OCI-LY3 (cell line): ENCODE measurements around the gene POLR1C.
"Not testable (repeated sequence)": the region's sequence is repeated elsewhere in the genome, so short reads cannot be mapped to it uniquely, and the experiment has no call there.

ENCODE experiments used
- H2AFZ ChIP-seq: fragments of 200-600, 300-600 bp; shearing (Covaris generic); 2 replicates; pipeline ENCODE4 v1.6.0; 2014; ENCODE audit warnings: antibody characterized with exemption, low read depth, low read length
- H3K27ac ChIP-seq: fragments of 200-600, 300-600 bp; sonication (generic); 2 replicates; pipeline ENCODE4 v1.5.1; 2014; ENCODE audit warnings: mild to moderate bottlenecking, low read length, moderate library complexity, mixed read lengths
- H3K27me3 ChIP-seq: fragments of 200-600, 300-600 bp; sonication (generic); 2 replicates; pipeline ENCODE4 v1.6.1; 2014; ENCODE audit warnings: low read depth, low read length, mixed read lengths
- H3K36me3 ChIP-seq: fragments of 200-600, 300-600 bp; sonication (generic); replicated peaks from 2 replicates; pipeline ENCODE3; 2014; ENCODE audit warnings: low read depth, low read length, mixed read lengths
- H3K4me1 ChIP-seq: fragments of 300-600, 200-600 bp; sonication (generic); 2 replicates; pipeline ENCODE4 v1.6.1; 2014; ENCODE audit warnings: low read length, mixed read lengths
- H3K4me2 ChIP-seq: fragments of 200-600, 300-600 bp; sonication (generic); 2 replicates; pipeline ENCODE4 v1.6.1; 2014; ENCODE audit warnings: low read length, mixed read lengths
- H3K4me3 ChIP-seq: fragments of 300-600, 200-600 bp; sonication (generic); 2 replicates; pipeline ENCODE4 v1.5.1; 2014; ENCODE audit warnings: antibody characterized with exemption, mild to moderate bottlenecking, low read length, moderate library complexity
- H3K79me2 ChIP-seq: fragments of 300-600, 200-600 bp; shearing (Covaris generic); 2 replicates; pipeline ENCODE4 v1.6.1; 2014; ENCODE audit warnings: mild to moderate bottlenecking, low read length, mixed read lengths
- H3K9ac ChIP-seq: fragments of 300-600, 200-600 bp; shearing (Covaris generic); 2 replicates; pipeline ENCODE4 v1.6.0; 2014; ENCODE audit warnings: mild to moderate bottlenecking, low read length, moderate library complexity
- H3K9me3 ChIP-seq: fragments of 200-600, 300-600 bp; shearing (Covaris generic); 2 replicates; pipeline ENCODE4 v1.6.1; 2014; ENCODE audit warnings: low read length, mixed read lengths; ENCODE audit not compliant: insufficient read depth
- H4K20me1 ChIP-seq: fragments of 200-600, 300-600 bp; sonication (generic); 2 replicates; pipeline ENCODE4 v1.6.1; 2016; ENCODE audit warnings: low read length, mixed read lengths; ENCODE audit not compliant: insufficient read depth
- CTCF ChIP-seq: fragments of 200-600, 300-600 bp; sonication (generic); IDR thresholded peaks from 2 replicates; pipeline ENCODE4 v1.5.1; 2014; ENCODE audit warnings: antibody characterized with exemption, low read length, low read depth
- EZH2phosphoT487 ChIP-seq: fragments of 200-600 bp; shearing (Covaris generic); IDR thresholded peaks from 2 replicates; pipeline ENCODE4 v1.6.1; 2018; ENCODE audit warnings: antibody characterized with exemption, mixed run types, low read depth

The POLR1C gene

GRCh38 chr6:43497129-43497396 lies 19.8 kb upstream of the POLR1C start:
- Histone ChIP-seq H2AFZ (no peak overlapping the region), H3K4me2 (no peak overlapping the region), H3K79me2 (peaks cover 10% of the 10 kb centered on the region; the same call in 1 of the 2 replicates), H3K36me3 (peaks cover 28% of the 10 kb centered on the region), H3K9me3 (no peaks in the 10 kb centered on the region), H3K4me1 (no peaks in the 10 kb centered on the region), H3K27ac (no peak overlapping the region), H3K4me3 (no peak overlapping the region), H3K9ac (no peak overlapping the region), H4K20me1 (peaks cover 26% of the 10 kb centered on the region), H3K27me3 (no peaks in the 10 kb centered on the region)
- TF ChIP-seq CTCF (no peak), EZH2phosphoT487 (no peak)

DNA sequence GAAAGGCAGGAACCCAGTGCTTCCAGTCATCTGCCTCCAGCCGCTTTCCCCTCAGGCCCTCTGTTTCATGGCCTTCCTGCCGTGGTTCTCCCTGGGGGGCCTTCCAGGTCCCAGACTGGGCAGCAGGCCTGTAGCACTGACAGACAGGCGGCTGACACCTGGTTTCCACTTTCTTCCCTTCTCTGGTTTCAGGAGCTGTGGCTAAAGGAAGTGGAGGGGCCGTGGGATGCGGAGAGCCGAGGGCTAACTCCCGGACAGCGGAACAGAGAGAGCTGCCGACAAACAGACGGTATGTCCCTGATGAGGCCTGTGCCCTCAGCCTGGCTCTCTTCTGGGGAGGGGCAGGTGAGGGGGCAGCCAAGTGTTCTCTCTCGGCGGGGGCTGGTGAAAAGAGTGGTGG lies 19.2 kb upstream of the POLR1C start:
- Histone ChIP-seq H3K4me1 (no peaks in the 10 kb centered on the region), H3K9me3 (no peaks in the 10 kb centered on the region), H3K4me3 (no peak overlapping the region), H3K36me3 (peaks cover 34% of the 10 kb centered on the region), H3K9ac (no peak overlapping the region), H3K79me2 (peaks cover 4% of the 10 kb centered on the region; the same call in 1 of the 2 replicates), H3K27me3 (no peaks in the 10 kb centered on the region), H2AFZ (no peak overlapping the region), H4K20me1 (peaks cover 20% of the 10 kb centered on the region), H3K27ac (no peak overlapping the region), H3K4me2 (no peak overlapping the region)
- no peak for TF ChIP-seq CTCF
- no peak for TF ChIP-seq EZH2phosphoT487

DNA sequence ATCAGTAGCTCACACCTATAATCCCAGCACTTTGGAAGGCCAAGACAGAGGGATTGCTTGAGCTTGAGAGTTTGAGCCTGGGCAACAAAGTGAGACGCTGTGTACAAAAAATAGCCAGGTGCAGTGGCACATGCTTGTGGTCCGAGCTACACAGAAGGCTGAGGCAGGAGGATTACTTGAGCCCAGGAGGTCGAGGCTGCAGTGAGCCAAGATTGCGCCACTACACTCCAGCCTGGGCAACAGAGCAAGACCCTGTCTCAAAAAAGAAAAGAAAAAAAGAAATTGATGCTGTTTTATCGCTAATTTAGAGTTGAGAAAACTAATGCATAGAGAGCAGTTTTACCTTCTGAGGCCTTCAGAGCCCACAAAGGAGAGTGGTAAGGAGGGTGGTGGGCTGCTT lies 18.6 kb upstream of the POLR1C start:
- not testable (repeated sequence) for H3K9me3 ChIP-seq, H3K4me1 ChIP-seq, H3K27me3 ChIP-seq, H2AFZ ChIP-seq, H3K4me2 ChIP-seq, H3K4me3 ChIP-seq, H3K9ac ChIP-seq, H3K79me2 ChIP-seq, H3K27ac ChIP-seq
- Histone ChIP-seq H4K20me1 (peaks cover 14% of the 10 kb centered on the region), H3K36me3 (peaks cover 38% of the 10 kb centered on the region)

DNA sequence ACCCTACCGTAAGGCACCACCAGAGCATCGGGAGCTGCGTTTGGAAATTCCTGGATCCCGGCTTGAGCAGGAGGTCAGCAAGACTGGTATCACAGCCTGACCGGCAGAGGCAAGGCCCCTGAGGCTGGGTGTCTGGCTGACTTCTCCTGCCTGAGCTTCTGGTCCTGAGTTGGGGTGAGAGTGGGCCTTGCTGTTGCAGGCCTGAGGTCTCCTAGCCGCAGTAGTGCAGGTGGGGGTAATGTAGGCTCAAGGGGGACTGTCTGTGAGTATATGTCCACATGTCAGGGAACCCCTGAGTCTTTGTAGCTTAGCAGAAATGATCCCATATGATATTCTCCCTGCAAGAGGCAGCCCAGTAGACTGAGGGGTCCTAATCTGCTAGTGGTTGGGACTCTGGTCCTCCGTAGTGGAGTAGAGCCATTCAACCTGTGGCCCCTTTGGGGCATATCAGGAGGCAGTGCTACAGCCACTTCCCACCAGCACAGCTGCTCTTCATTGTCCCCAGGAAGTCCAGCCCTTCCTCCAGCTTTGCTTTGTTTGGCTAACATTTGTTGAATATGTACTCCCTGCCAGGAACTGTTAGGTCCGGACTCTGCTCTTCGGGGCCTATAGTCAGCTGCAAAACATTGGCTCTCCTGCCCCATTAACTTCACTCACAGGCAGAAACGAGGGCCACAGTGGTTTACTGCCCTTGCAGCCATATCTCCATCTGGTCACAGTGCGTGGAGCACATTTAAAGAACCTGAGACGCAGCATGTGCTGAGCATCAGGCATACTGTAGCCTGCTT lies 17.7 kb upstream of the POLR1C start:
- no peak overlapping the region for H3K9ac ChIP-seq
- no peaks in the 10 kb centered on the region for H3K9me3 ChIP-seq
- no peak overlapping the region for H2AFZ ChIP-seq
- no peaks in the 10 kb centered on the region for H3K27me3 ChIP-seq
- TF ChIP-seq CTCF (no peak), EZH2phosphoT487 (no peak)
- peaks cover 3% of the 10 kb centered on the region; the same call in 1 of the 2 replicates for H3K79me2 ChIP-seq
- no peak overlapping the region for H3K4me3 ChIP-seq
- H3K4me2 ChIP-seq, result no peak overlapping the region
- no peak overlapping the region for H3K27ac ChIP-seq
- peaks cover 7% of the 10 kb centered on the region; the same call in 1 of the 2 replicates for H4K20me1 ChIP-seq
- no peaks in the 10 kb centered on the region for H3K4me1 ChIP-seq
- peaks cover 41% of the 10 kb centered on the region for H3K36me3 ChIP-seq
